Endodermal cell (in vitro differentiated cells): ENCODE measurements around the gene BCAN. TPM values are rescaled to one million over a fixed set of nuclear protein-coding genes. Genes with fewer than 3 reads are reported as not detected.

Experiments
- DNase-seq: peaks from one replicate; pipeline ENCODE4 v3.0.0-alpha.2; 2017
- H3K27ac ChIP-seq: 2 replicates; pipeline ENCODE4 v1.5.1; 2013; ENCODE audit warnings: mild to moderate bottlenecking, low read depth, low read length, moderate library complexity
- H3K27me3 ChIP-seq: 2 replicates; pipeline ENCODE4 v1.6.1; 2013; ENCODE audit warnings: mild to moderate bottlenecking, low read length, moderate library complexity; ENCODE audit not compliant: insufficient read depth, control insufficient read depth, poor library complexity, severe bottlenecking
- H3K36me3 ChIP-seq: 2 replicates; pipeline ENCODE4 v1.7.0; 2013; ENCODE audit warnings: mild to moderate bottlenecking, low read length, moderate library complexity; ENCODE audit not compliant: control insufficient read depth, insufficient read depth
- H3K4me1 ChIP-seq: one replicate; pipeline ENCODE4 v1.7.0; 2013; ENCODE audit warnings: low read length; ENCODE audit not compliant: control insufficient read depth, insufficient read depth
- H3K4me3 ChIP-seq: 2 replicates; pipeline ENCODE4 v1.5.1; 2013; ENCODE audit warnings: mild to moderate bottlenecking, low read length, moderate library complexity
- H3K9ac ChIP-seq: 2 replicates; pipeline ENCODE4 v1.6.1; 2013; ENCODE audit warnings: mild to moderate bottlenecking, low read length, moderate library complexity; ENCODE audit not compliant: poor library complexity, severe bottlenecking; ENCODE audit errors: extremely low read depth
- H3K9me3 ChIP-seq: 2 replicates; pipeline ENCODE4 v1.6.1; 2013; ENCODE audit warnings: mild to moderate bottlenecking, low read length, moderate library complexity; ENCODE audit not compliant: control insufficient read depth
- H3K27ac Mint-ChIP-seq: 2 replicates; pipeline ENCODE4 v1.8.0; 2020; ENCODE audit warnings: mixed read lengths
- H3K27me3 Mint-ChIP-seq: 2 replicates; pipeline ENCODE4 v1.8.0; 2021; ENCODE audit warnings: mild to moderate bottlenecking, mixed read lengths; ENCODE audit not compliant: insufficient read depth
- H3K36me3 Mint-ChIP-seq: 2 replicates; pipeline ENCODE4 v1.8.0; 2020; ENCODE audit warnings: low read depth, mixed read lengths
- H3K4me1 Mint-ChIP-seq: 2 replicates; pipeline ENCODE4 v1.8.0; 2020; ENCODE audit warnings: mixed read lengths
- H3K4me3 Mint-ChIP-seq: 2 replicates; pipeline ENCODE4 v1.8.0; 2020; ENCODE audit warnings: mild to moderate bottlenecking, moderate library complexity, mixed read lengths
- H3K9me3 Mint-ChIP-seq: 2 replicates; pipeline ENCODE4 v1.8.0; 2020; ENCODE audit warnings: mild to moderate bottlenecking, mixed read lengths
- WGBS, 2 experiments: methylation state at CpG; one replicate each; pipeline versions ENCODE4 v1.1.5 to v1.1.7; 2013; ENCODE audit warnings: missing lambda C conversion rate in 2 of 2, mixed read lengths in 1 of 2; ENCODE audit not compliant: insufficient coverage in 1 of 2, insufficient read length in 1 of 2; 5-methylcytosine and 5-hydroxymethylcytosine counted together
- total RNA-seq, 2 donors: library from RNA; stranded (reverse); fragmentation: NEBNext Ultra II Directional in 1 of 2; extraction: Animal tissue kit (Norgen Biotek cat#: 25700) in 1 of 2; gene quantifications; 2 replicates in 1 of 2; 3 replicates in 1 of 2; pipeline ENCODE4 v1.2.1, GENCODE V29; 2021
- TF ChIP-seq, protein P1 (sequence below): fragments of 200-600 bp; sonication (generic); conservative IDR thresholded peaks from 2 replicates; pipeline ENCODE4 v1.5.0; 2021; ENCODE audit warnings: antibody characterized with exemption, mild to moderate bottlenecking

Gene BCAN
- total RNA-seq, 2 donors from 2014 or later: 0.31 TPM; not detected in 1

DNA sequence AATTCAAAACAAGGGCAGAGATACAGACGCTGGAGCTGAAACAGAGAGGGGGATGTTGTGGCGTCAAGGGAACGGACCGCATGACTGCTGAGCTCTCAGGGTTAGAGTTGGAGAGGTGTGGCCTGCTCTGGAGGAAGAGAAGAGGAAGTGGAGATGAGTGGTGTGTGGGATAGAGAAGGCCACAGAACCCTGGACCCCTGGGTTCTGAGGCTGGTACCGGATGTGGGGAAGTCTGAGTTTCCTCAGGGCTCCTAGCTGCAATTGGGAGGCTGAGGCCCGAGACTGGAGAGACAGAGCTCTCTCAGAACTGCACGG lies 1.8 kb downstream of the BCAN start:
- Histone ChIP-seq H3K9ac (no peak overlapping the region), H3K36me3 (no peaks in the 10 kb centered on the region), H3K4me3 (no peak overlapping the region), H3K4me1 (no peaks in the 10 kb centered on the region), H3K27me3 (peaks cover 99% of the 10 kb centered on the region), H3K9me3 (no peaks in the 10 kb centered on the region), H3K27ac (no peak overlapping the region)
- Mint-ChIP-seq H3K4me3 (no peak overlapping the region), H3K9me3 (no peaks in the 10 kb centered on the region), H3K27me3 (peaks cover 99% of the 10 kb centered on the region), H3K36me3 (no peaks in the 10 kb centered on the region), H3K4me1 (peaks cover 8% of the 10 kb centered on the region), H3K27ac (no peak overlapping the region)
- DNase-seq: no peak
- TF ChIP-seq, protein P1, sequence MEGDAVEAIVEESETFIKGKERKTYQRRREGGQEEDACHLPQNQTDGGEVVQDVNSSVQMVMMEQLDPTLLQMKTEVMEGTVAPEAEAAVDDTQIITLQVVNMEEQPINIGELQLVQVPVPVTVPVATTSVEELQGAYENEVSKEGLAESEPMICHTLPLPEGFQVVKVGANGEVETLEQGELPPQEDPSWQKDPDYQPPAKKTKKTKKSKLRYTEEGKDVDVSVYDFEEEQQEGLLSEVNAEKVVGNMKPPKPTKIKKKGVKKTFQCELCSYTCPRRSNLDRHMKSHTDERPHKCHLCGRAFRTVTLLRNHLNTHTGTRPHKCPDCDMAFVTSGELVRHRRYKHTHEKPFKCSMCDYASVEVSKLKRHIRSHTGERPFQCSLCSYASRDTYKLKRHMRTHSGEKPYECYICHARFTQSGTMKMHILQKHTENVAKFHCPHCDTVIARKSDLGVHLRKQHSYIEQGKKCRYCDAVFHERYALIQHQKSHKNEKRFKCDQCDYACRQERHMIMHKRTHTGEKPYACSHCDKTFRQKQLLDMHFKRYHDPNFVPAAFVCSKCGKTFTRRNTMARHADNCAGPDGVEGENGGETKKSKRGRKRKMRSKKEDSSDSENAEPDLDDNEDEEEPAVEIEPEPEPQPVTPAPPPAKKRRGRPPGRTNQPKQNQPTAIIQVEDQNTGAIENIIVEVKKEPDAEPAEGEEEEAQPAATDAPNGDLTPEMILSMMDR: no peak
- 84 to 88% methylated on average over 3 to 7 of the region's 7 CpGs for WGBS, 2 experiments

DNA sequence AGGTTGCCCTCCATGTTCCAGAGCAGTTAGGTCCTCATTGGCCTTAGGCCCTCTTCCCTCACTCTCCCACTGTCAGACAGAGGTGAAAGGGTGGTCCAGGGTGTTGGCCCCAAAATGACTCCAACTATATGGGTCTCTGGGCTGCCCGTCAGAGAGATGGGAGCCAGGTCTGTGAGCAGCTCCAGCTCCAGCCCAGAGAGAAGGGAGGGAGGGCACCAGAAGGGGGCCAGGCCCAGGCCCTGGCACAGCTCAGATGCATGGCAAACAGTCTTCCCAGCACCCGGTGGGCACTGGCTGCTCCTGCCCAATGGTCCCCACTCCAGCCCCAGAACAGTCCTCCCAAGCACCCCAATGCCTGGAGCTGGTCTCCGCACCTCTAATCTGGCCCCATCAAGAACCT lies 2.2 kb downstream of the BCAN start:
- Mint-ChIP-seq H3K27ac (no peak overlapping the region), H3K27me3 (peaks cover 99% of the 10 kb centered on the region), H3K36me3 (no peaks in the 10 kb centered on the region), H3K4me3 (no peak overlapping the region), H3K9me3 (no peaks in the 10 kb centered on the region), H3K4me1 (peaks cover 12% of the 10 kb centered on the region)
- Histone ChIP-seq H3K27me3 (peaks cover 97% of the 10 kb centered on the region), H3K27ac (no peak overlapping the region), H3K9me3 (no peaks in the 10 kb centered on the region), H3K4me3 (no peak overlapping the region), H3K4me1 (no peaks in the 10 kb centered on the region), H3K36me3 (no peaks in the 10 kb centered on the region), H3K9ac (no peak overlapping the region)
- TF ChIP-seq, protein P1: no peak
- 87 to 100% methylated on average over 1 to 3 of the region's 3 CpGs for WGBS, 2 experiments
- no peak for DNase-seq

DNA sequence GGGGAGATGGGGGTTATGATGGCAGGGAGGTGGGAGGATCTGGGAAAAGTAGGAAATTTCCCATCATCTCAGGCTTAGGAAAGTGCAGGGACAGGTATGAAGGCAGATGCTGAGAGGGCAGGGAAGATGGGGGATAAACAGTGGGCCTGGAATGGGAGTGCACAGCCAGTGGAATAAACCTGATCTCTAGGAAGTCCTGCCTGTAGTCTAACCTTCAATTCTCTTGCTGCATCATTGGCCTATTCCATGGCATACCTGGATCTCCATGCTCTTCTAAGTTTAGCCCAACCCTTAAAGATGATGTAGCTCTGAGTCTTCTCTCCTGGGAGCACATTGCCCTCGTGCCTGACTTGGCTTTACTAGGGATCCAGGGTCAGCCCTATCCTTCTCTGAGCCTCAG lies 2.7 kb downstream of the BCAN start:
- no peaks in the 10 kb centered on the region for H3K9me3 Mint-ChIP-seq
- Histone ChIP-seq H3K4me3 (no peak overlapping the region), H3K9ac (no peak overlapping the region), H3K27me3 (peaks cover 96% of the 10 kb centered on the region), H3K4me1 (no peaks in the 10 kb centered on the region), H3K9me3 (no peaks in the 10 kb centered on the region), H3K27ac (no peak overlapping the region), H3K36me3 (no peaks in the 10 kb centered on the region)
- H3K27ac Mint-ChIP-seq: no peak overlapping the region
- peaks cover 99% of the 10 kb centered on the region for H3K27me3 Mint-ChIP-seq
- peaks cover 15% of the 10 kb centered on the region for H3K4me1 Mint-ChIP-seq
- 60 to 80% methylated on average over 1 of the region's 1 CpG for WGBS, 2 experiments
- DNase-seq: no peak
- no peaks in the 10 kb centered on the region for H3K36me3 Mint-ChIP-seq
- TF ChIP-seq, protein P1: no peak
- H3K4me3 Mint-ChIP-seq: no peak overlapping the region
